Karpas-422 (cell line): ENCODE data around the gene MELK. TPM values are rescaled to one million over a fixed set of nuclear protein-coding genes. Genes with fewer than 3 reads are reported as not detected.
"Not testable (repeated sequence)": the region's sequence is repeated elsewhere in the genome, so short reads cannot be mapped to it uniquely, and the experiment has no call there.

Experiments
- DNase-seq: peaks from one replicate; pipeline ENCODE4 v3.0.0-alpha.2; 2015
- H2AFZ ChIP-seq: fragments of 200-600 bp; sonication (generic); 2 replicates; pipeline ENCODE4 v1.6.1; 2014; ENCODE audit warnings: antibody characterized with exemption, low read length, mixed read lengths
- H3K27ac ChIP-seq: fragments of 200-600 bp; sonication (generic); 2 replicates; pipeline ENCODE4 v1.5.1; 2014; ENCODE audit warnings: mild to moderate bottlenecking, low read length, moderate library complexity
- H3K27me3 ChIP-seq: fragments of 200-600 bp; sonication (generic); 2 replicates; pipeline ENCODE4 v1.6.1; 2014; ENCODE audit warnings: low read length, mixed read lengths
- H3K36me3 ChIP-seq: fragments of 200-600 bp; sonication (generic); 2 replicates; pipeline ENCODE4 v1.6.1; 2014; ENCODE audit warnings: low read length, mixed read lengths; ENCODE audit not compliant: insufficient read depth
- H3K4me1 ChIP-seq: fragments of 200-600 bp; sonication (generic); 2 replicates; pipeline ENCODE4 v1.6.1; 2014; ENCODE audit warnings: mild to moderate bottlenecking, low read length, mixed read lengths
- H3K4me2 ChIP-seq: fragments of 200-600 bp; sonication (generic); 2 replicates; pipeline ENCODE4 v1.6.1; 2014; ENCODE audit warnings: low read length, low read depth, mild to moderate bottlenecking; ENCODE audit not compliant: poor library complexity, severe bottlenecking
- H3K4me3 ChIP-seq: fragments of 200-600 bp; sonication (generic); 2 replicates; pipeline ENCODE4 v1.5.1; 2014; ENCODE audit warnings: mild to moderate bottlenecking, antibody characterized with exemption, low read length, mixed read lengths
- H3K79me2 ChIP-seq: fragments of 200-600 bp; sonication (generic); 2 replicates; pipeline ENCODE4 v1.6.1; 2014; ENCODE audit warnings: mild to moderate bottlenecking, low read length, mixed read lengths
- H3K9ac ChIP-seq: fragments of 200-600 bp; sonication (generic); 2 replicates; pipeline ENCODE4 v1.6.0; 2014; ENCODE audit warnings: low read length
- H3K9me2 ChIP-seq: fragments of 200-600 bp; sonication (generic), shearing (Covaris generic); replicated peaks from 2 replicates; pipeline ENCODE4 v1.6.0; 2014; ENCODE audit warnings: mild to moderate bottlenecking, low read length, moderate library complexity; ENCODE audit not compliant: insufficient read depth
- H3K9me3 ChIP-seq: fragments of 300-700, 200-600 bp; sonication (generic); 2 replicates; pipeline ENCODE4 v1.6.1; 2014; ENCODE audit warnings: low read length, mixed read lengths
- H4K20me1 ChIP-seq: fragments of 200-600 bp; sonication (generic); 2 replicates; pipeline ENCODE4 v1.6.1; 2014; ENCODE audit warnings: mild to moderate bottlenecking, antibody characterized with exemption, low read length, low read depth; ENCODE audit not compliant: insufficient read depth
- total RNA-seq: library from RNA; depleted of rRNA; stranded (reverse); fragments of >200 nt; shearing (Covaris generic); gene quantifications from 2 replicates; pipeline ENCODE4 v1.2.3, GENCODE V29; 2014; ENCODE audit warnings: low replicate concordance

MELK gene
- total RNA-seq, 1 experiment from 2014 or later, result 22.2 TPM

DNA sequence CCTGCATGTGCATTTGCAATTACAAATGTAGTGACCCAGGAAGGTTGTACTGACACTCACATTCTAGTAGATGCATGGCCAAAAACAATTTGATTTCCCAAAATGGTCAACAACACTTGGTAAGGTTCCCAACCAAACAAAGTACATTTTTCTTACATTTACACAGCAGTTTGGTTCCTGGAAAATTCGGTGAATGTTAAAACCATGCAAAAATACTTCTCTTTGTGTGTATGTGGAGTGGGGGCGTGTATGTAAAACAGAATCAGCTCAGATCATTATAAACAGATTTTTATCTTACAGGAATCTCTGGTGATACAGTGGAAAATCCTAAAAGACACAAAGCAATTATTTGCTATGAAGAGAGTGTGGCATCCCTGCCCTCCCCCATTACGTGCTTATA is 25.1 kb upstream of the MELK start:
- no peaks in the 10 kb centered on the region for H3K36me3 ChIP-seq
- no peak overlapping the region for H2AFZ ChIP-seq
- 0 out of 2 replicates have a peak, but pooled peaks cover 3% of the 10 kb centered on the region for H3K4me1 ChIP-seq
- no peaks in the 10 kb centered on the region for H3K9me2 ChIP-seq
- H3K27ac ChIP-seq, result no peak overlapping the region
- H3K9me3 ChIP-seq, result no peaks in the 10 kb centered on the region
- no peak overlapping the region for H3K4me3 ChIP-seq
- DNase-seq, result no peak
- H3K4me2 ChIP-seq, result no peak overlapping the region
- H3K27me3 ChIP-seq, result no peaks in the 10 kb centered on the region
- H3K9ac ChIP-seq, result no peak overlapping the region
- H4K20me1 ChIP-seq, result no peaks in the 10 kb centered on the region
- H3K79me2 ChIP-seq, result no peaks in the 10 kb centered on the region

- no peak overlapping the region for H3K27ac ChIP-seq
- H2AFZ ChIP-seq, result no peak overlapping the region
- H4K20me1 ChIP-seq, result no peaks in the 10 kb centered on the region
- H3K9me2 ChIP-seq, result no peaks in the 10 kb centered on the region
- no peak overlapping the region for H3K4me2 ChIP-seq
- no peaks in the 10 kb centered on the region for H3K36me3 ChIP-seq
- H3K9ac ChIP-seq, result no peak overlapping the region
- DNase-seq, result no peak
- H3K4me1 ChIP-seq, result 0 out of 2 replicates have a peak, but pooled peaks cover 3% of the 10 kb centered on the region
- no peaks in the 10 kb centered on the region for H3K27me3 ChIP-seq
- no peak overlapping the region for H3K4me3 ChIP-seq
- no peaks in the 10 kb centered on the region for H3K79me2 ChIP-seq
- H3K9me3 ChIP-seq, result no peaks in the 10 kb centered on the region
Measured at GRCh38 chr9:36548454-36548853, 24.2 kb upstream of the MELK start.

GRCh38 chr9:36550135-36550534 is 22.6 kb upstream of the MELK start:
- Histone ChIP-seq H4K20me1 (no peaks in the 10 kb centered on the region), H3K9me3 (no peaks in the 10 kb centered on the region), H3K4me1 (0 out of 2 replicates have a peak, but pooled peaks cover 3% of the 10 kb centered on the region), H3K27me3 (no peaks in the 10 kb centered on the region), H3K4me3 (no peak overlapping the region), H2AFZ (no peak overlapping the region), H3K4me2 (no peak overlapping the region), H3K36me3 (no peaks in the 10 kb centered on the region), H3K9me2 (no peaks in the 10 kb centered on the region), H3K27ac (no peak overlapping the region), H3K9ac (no peak overlapping the region), H3K79me2 (no peaks in the 10 kb centered on the region)
- DNase-seq, result no peak

DNA sequence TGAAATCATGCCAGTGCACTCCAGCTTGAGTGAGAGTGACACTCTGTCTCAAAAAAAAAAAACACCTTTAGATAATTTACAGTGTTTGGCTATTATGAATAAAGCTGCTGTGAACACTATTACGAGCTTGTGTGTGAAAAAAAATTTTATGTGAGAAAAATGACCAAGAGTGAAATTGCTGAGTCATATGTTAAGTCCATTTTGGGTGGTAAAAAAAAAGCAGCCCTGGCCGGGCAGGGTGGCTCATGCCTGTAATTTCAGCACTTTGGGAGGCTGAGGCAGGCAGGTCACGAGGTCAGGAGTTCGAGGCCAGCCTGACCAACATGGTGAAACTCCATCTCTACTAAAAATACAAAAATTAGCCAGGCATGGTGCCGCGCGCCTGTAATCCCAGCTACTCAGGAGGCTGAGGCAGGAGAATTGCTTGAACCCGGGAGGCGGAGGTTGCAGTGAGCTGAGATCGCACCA is 22.0 kb upstream of the MELK start:
- H4K20me1 ChIP-seq, H2AFZ ChIP-seq, H3K9me2 ChIP-seq, H3K4me3 ChIP-seq, H3K4me2 ChIP-seq, H3K27me3 ChIP-seq, H3K79me2 ChIP-seq, H3K9ac ChIP-seq, H3K27ac ChIP-seq, H3K4me1 ChIP-seq, H3K9me3 ChIP-seq, H3K36me3 ChIP-seq: not testable (repeated sequence)
- peak; percentile 17 for DNase-seq

GRCh38 chr9:36551129-36551528 is 21.6 kb upstream of the MELK start:
- no peaks in the 10 kb centered on the region for H3K9me3 ChIP-seq
- no peak overlapping the region for H3K4me3 ChIP-seq
- no peaks in the 10 kb centered on the region for H3K79me2 ChIP-seq
- no peak overlapping the region for H3K27ac ChIP-seq
- H3K9ac ChIP-seq, result no peak overlapping the region
- no peak overlapping the region for H3K4me2 ChIP-seq
- no peaks in the 10 kb centered on the region for H3K36me3 ChIP-seq
- H4K20me1 ChIP-seq, result no peaks in the 10 kb centered on the region
- no peaks in the 10 kb centered on the region for H3K9me2 ChIP-seq
- no peaks in the 10 kb centered on the region for H3K27me3 ChIP-seq
- H2AFZ ChIP-seq, result no peak overlapping the region
- 0 out of 2 replicates have a peak, but pooled peaks cover 3% of the 10 kb centered on the region for H3K4me1 ChIP-seq
- DNase-seq, result peak; percentile 36

GRCh38 chr9:36551910-36552309 is 20.8 kb upstream of the MELK start:
- Histone ChIP-seq H3K27ac (no peak overlapping the region), H2AFZ (no peak overlapping the region)
- peak; percentile 43 for DNase-seq

GRCh38 chr9:36559036-36559695 is 13.5 kb upstream of the MELK start:
- Histone ChIP-seq H3K9ac (no peak overlapping the region), H3K9me2 (no peaks in the 10 kb centered on the region), H3K4me3 (no peak overlapping the region), H3K4me1 (peaks cover 4% of the 10 kb centered on the region; the same call in 1 of the 2 replicates), H3K27me3 (no peaks in the 10 kb centered on the region), H4K20me1 (no peaks in the 10 kb centered on the region), H3K79me2 (no peaks in the 10 kb centered on the region), H3K9me3 (no peaks in the 10 kb centered on the region), H3K36me3 (no peaks in the 10 kb centered on the region), H2AFZ (peak overlapping the region; percentile 48; the same call in 1 of the 2 replicates), H3K4me2 (no peak overlapping the region), H3K27ac (no peak overlapping the region)
- DNase-seq, result no peak

More at GRCh38 chr9:36551910-36552309, 20.8 kb upstream of the MELK start:
- H3K79me2 ChIP-seq, result no peaks in the 10 kb centered on the region
- H3K4me3 ChIP-seq, result no peak overlapping the region
- H4K20me1 ChIP-seq, result no peaks in the 10 kb centered on the region
- H3K27me3 ChIP-seq, result no peaks in the 10 kb centered on the region
- 0 out of 2 replicates have a peak, but pooled peaks cover 3% of the 10 kb centered on the region for H3K4me1 ChIP-seq
- no peaks in the 10 kb centered on the region for H3K9me2 ChIP-seq
- no peaks in the 10 kb centered on the region for H3K36me3 ChIP-seq
- no peak overlapping the region for H3K4me2 ChIP-seq
- no peak overlapping the region for H3K9ac ChIP-seq
- no peaks in the 10 kb centered on the region for H3K9me3 ChIP-seq

GRCh38 chr9:36560771-36561170 is 11.9 kb upstream of the MELK start:
- Histone ChIP-seq H3K9me2 (no peaks in the 10 kb centered on the region), H3K4me1 (peaks cover 4% of the 10 kb centered on the region; the same call in 1 of the 2 replicates), H3K4me2 (no peak overlapping the region), H3K36me3 (no peaks in the 10 kb centered on the region), H3K27me3 (no peaks in the 10 kb centered on the region), H3K27ac (no peak overlapping the region), H3K4me3 (no peak overlapping the region), H3K9ac (no peak overlapping the region), H3K79me2 (no peaks in the 10 kb centered on the region), H3K9me3 (no peaks in the 10 kb centered on the region), H2AFZ (no peak overlapping the region), H4K20me1 (no peaks in the 10 kb centered on the region)
- no peak for DNase-seq
